ENCODE data around the gene FRAS1.

FRAS1 gene

DNA sequence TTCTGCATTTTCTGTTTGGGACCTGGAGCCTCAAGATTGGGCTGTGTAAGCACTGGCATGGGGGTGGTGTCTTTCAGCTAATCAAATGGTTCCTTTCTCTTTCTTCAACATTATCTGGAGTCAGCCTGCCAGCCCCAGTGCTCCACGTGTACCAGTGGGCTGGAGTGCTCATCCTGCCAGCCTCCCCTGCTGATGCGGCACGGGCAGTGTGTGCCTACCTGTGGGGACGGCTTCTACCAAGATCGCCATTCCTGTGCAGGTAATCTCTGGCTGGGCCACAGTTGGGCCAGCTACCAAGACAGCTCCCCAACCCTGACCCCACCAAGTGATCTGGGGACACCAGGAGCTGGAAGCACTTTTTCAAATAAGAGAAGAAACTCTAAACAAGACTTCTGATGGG, 229.2 kb downstream of the FRAS1 start:
- no peaks in the 10 kb centered on the region for H3K9me3 ChIP-seq (ENCODE audit: control insufficient read depth, low read length)
- no peaks in the 10 kb centered on the region for H3K36me3 ChIP-seq (ENCODE audit: control insufficient read depth, insufficient read depth, low read length)
- no peak overlapping the region for H3K27ac ChIP-seq (ENCODE audit: insufficient read depth, low read length, poor library complexity, severe bottlenecking)
- no peaks in the 10 kb centered on the region for H3K4me1 ChIP-seq (ENCODE audit: control insufficient read depth, insufficient read depth, low read length, poor library complexity, severe bottlenecking)
- no peaks in the 10 kb centered on the region for H3K27me3 ChIP-seq (replicated peaks; ENCODE audit: control insufficient read depth, insufficient read depth, low read length, poor library complexity, severe bottlenecking)
- no peak overlapping the region for H3K4me3 ChIP-seq (ENCODE audit: insufficient read depth, low read depth, low read length, poor library complexity, severe bottlenecking)
- no peak for DNase-seq

- Histone ChIP-seq H3K27me3 (replicated peaks; ENCODE audit: control insufficient read depth, insufficient read depth, low read length, poor library complexity, severe bottlenecking) (no peaks in the 10 kb centered on the region), H3K4me1 (ENCODE audit: control insufficient read depth, insufficient read depth, low read length, poor library complexity, severe bottlenecking) (no peaks in the 10 kb centered on the region), H3K27ac (ENCODE audit: insufficient read depth, low read length, poor library complexity, severe bottlenecking) (no peak overlapping the region), H3K4me3 (ENCODE audit: insufficient read depth, low read depth, low read length, poor library complexity, severe bottlenecking) (no peak overlapping the region), H3K9me3 (ENCODE audit: control insufficient read depth, low read length) (no peaks in the 10 kb centered on the region), H3K36me3 (ENCODE audit: control insufficient read depth, insufficient read depth, low read length) (no peaks in the 10 kb centered on the region)
- DNase-seq = no peak
Measured at GRCh38 chr4:78288327-78288726, 231.2 kb downstream of the FRAS1 start.

DNA sequence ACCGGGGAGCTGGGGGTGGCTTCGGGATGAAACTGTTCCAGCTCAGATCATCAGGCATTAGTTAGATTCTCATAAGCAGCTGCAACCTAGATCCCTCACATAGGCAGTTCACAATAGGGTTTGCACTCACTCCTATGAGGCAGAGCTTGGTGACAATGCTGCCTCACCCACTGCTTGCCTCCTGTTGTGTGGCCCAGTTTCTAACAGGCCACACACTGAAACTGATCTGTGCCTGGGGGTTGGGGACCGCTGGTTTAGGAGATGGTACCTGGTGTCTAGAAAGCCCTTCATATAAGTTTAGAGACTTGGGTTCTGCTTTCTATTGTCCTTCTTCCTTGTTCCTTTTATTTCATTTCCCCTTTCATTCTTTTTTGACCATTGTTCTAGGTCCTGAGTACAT, 234.2 kb downstream of the FRAS1 start:
- H3K27me3 ChIP-seq (replicated peaks; ENCODE audit: control insufficient read depth, insufficient read depth, low read length, poor library complexity, severe bottlenecking) = no peaks in the 10 kb centered on the region
- H3K4me3 ChIP-seq (ENCODE audit: insufficient read depth, low read depth, low read length, poor library complexity, severe bottlenecking) = no peak overlapping the region
- no peaks in the 10 kb centered on the region for H3K9me3 ChIP-seq (ENCODE audit: control insufficient read depth, low read length)
- no peaks in the 10 kb centered on the region for H3K36me3 ChIP-seq (ENCODE audit: control insufficient read depth, insufficient read depth, low read length)
- DNase-seq = no peak
- no peak overlapping the region for H3K27ac ChIP-seq (ENCODE audit: insufficient read depth, low read length, poor library complexity, severe bottlenecking)
- H3K4me1 ChIP-seq (ENCODE audit: control insufficient read depth, insufficient read depth, low read length, poor library complexity, severe bottlenecking) = no peaks in the 10 kb centered on the region

- DNase-seq = no peak
- Histone ChIP-seq H3K9me3 (ENCODE audit: control insufficient read depth, low read length) (no peaks in the 10 kb centered on the region), H3K27me3 (replicated peaks; ENCODE audit: control insufficient read depth, insufficient read depth, low read length, poor library complexity, severe bottlenecking) (no peaks in the 10 kb centered on the region), H3K4me1 (ENCODE audit: control insufficient read depth, insufficient read depth, low read length, poor library complexity, severe bottlenecking) (no peaks in the 10 kb centered on the region), H3K27ac (ENCODE audit: insufficient read depth, low read length, poor library complexity, severe bottlenecking) (no peak overlapping the region), H3K36me3 (ENCODE audit: control insufficient read depth, insufficient read depth, low read length) (no peaks in the 10 kb centered on the region), H3K4me3 (ENCODE audit: insufficient read depth, low read depth, low read length, poor library complexity, severe bottlenecking) (no peak overlapping the region)
Measured at GRCh38 chr4:78292341-78292740, 235.2 kb downstream of the FRAS1 start.

DNA sequence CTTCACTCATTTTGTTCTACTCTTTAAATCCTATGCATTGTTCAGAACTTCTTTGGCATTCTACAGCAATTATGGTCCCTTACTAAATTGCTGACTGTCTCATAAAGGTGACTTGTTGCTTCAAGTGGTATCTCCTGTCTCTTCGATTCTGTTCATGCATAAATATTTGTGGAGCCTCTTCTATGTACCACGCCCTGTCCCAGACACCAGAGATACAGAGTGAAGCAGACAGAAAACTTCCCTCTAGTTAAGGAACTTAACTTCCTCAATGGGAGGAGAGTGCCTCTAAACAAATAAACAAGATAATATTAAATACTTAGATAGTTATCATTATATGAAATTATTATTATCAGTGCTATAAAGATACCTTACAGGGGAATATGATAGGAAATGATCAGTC, 235.7 kb downstream of the FRAS1 start:
- Histone ChIP-seq H3K36me3 (ENCODE audit: control insufficient read depth, insufficient read depth, low read length) (no peaks in the 10 kb centered on the region), H3K9me3 (ENCODE audit: control insufficient read depth, low read length) (no peaks in the 10 kb centered on the region), H3K4me1 (ENCODE audit: control insufficient read depth, insufficient read depth, low read length, poor library complexity, severe bottlenecking) (no peaks in the 10 kb centered on the region), H3K27ac (ENCODE audit: insufficient read depth, low read length, poor library complexity, severe bottlenecking) (no peak overlapping the region), H3K4me3 (ENCODE audit: insufficient read depth, low read depth, low read length, poor library complexity, severe bottlenecking) (no peak overlapping the region), H3K27me3 (replicated peaks; ENCODE audit: control insufficient read depth, insufficient read depth, low read length, poor library complexity, severe bottlenecking) (no peaks in the 10 kb centered on the region)
- no peak for DNase-seq

DNA sequence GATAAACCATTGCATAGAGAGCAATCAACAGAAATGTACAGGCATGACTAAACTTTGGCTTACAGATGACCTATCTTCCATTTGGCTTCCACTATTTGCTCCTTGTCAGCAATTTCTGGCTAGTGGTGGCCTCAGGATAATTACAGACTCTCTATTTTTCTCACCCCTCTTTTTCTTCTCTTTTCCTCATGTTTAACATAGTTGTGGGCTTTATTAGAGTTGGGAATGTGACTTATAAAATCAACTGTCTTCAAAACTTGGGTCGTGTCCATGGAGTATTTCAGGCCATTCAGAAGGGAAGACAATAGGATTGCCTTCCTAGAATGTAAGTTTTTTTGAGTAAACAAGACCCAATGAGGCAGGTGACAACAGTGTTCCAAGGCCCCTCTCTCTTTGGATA, 236.2 kb downstream of the FRAS1 start:
- Histone ChIP-seq H3K27ac (ENCODE audit: insufficient read depth, low read length, poor library complexity, severe bottlenecking) (no peak overlapping the region), H3K9me3 (ENCODE audit: control insufficient read depth, low read length) (no peaks in the 10 kb centered on the region), H3K4me3 (ENCODE audit: insufficient read depth, low read depth, low read length, poor library complexity, severe bottlenecking) (no peak overlapping the region), H3K27me3 (replicated peaks; ENCODE audit: control insufficient read depth, insufficient read depth, low read length, poor library complexity, severe bottlenecking) (no peaks in the 10 kb centered on the region), H3K4me1 (ENCODE audit: control insufficient read depth, insufficient read depth, low read length, poor library complexity, severe bottlenecking) (no peaks in the 10 kb centered on the region), H3K36me3 (ENCODE audit: control insufficient read depth, insufficient read depth, low read length) (no peaks in the 10 kb centered on the region)
- no peak for DNase-seq

DNA sequence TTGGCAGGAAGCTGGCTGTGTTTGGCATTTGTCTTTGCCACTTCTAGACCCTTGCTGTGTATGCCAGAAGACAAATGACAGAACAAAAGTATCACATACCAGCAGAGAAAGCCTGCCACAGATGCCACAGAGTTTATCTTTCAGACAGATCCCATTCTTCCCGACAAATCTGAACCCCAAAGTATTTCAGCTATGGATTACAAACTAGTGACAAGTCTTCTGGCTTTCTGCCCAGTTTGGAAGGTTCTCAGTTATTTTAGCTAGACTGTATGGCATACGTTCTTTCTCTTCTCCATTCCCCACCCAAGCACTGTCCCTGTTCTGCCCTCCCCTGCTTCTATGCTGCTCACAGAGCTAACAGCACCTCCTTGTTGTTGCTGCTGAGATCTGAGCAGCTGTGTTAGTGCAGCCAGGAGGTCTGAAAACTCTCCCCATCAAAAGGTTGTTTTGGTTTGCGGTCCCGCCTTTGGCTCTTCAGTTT, 236.7 kb downstream of the FRAS1 start:
- H3K4me1 ChIP-seq (ENCODE audit: control insufficient read depth, insufficient read depth, low read length, poor library complexity, severe bottlenecking) = no peaks in the 10 kb centered on the region
- H3K27me3 ChIP-seq (replicated peaks; ENCODE audit: control insufficient read depth, insufficient read depth, low read length, poor library complexity, severe bottlenecking) = no peaks in the 10 kb centered on the region
- DNase-seq = no peak
- no peak overlapping the region for H3K27ac ChIP-seq (ENCODE audit: insufficient read depth, low read length, poor library complexity, severe bottlenecking)
- H3K36me3 ChIP-seq (ENCODE audit: control insufficient read depth, insufficient read depth, low read length) = no peaks in the 10 kb centered on the region
- no peak overlapping the region for H3K4me3 ChIP-seq (ENCODE audit: insufficient read depth, low read depth, low read length, poor library complexity, severe bottlenecking)
- H3K9me3 ChIP-seq (ENCODE audit: control insufficient read depth, low read length) = no peaks in the 10 kb centered on the region

- Histone ChIP-seq H3K36me3 (ENCODE audit: control insufficient read depth, insufficient read depth, low read length) (no peaks in the 10 kb centered on the region), H3K4me1 (ENCODE audit: control insufficient read depth, insufficient read depth, low read length, poor library complexity, severe bottlenecking) (no peaks in the 10 kb centered on the region)
- DNase-seq = no peak
Measured at GRCh38 chr4:78296261-78296660, 239.1 kb downstream of the FRAS1 start.

DNA sequence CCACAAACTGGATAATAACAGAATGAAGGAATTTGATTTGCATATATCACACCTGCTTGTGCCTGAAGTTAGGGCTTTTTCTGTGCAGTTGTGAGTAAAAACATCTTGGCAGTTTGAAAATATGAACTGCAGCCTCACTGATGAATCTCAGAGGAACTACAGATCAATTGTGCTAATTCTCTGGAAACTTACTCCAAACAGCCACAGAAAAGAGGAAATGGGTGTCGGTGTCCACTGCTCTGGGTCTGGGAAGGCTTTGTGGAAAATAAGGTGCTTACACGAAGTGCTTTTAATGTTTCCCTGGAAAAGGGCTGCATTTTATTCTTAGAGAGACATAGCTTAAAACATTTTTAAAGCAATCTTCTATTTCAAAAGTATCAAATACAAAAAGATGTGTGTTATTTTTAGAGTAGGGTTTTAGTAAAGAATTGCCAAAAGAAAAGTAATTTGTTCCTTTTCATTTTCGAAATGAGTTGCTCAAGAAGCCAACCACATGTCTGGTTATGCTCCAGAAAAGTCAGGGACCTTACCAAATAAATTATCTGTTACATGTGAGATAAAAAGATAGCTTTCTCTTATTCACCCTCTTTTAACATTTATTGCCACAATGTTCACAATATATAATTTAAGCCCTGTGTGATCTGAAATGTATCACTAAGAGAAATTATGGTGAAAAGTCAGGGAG, 240.1 kb downstream of the FRAS1 start:
- Histone ChIP-seq H3K4me1 (ENCODE audit: control insufficient read depth, insufficient read depth, low read length, poor library complexity, severe bottlenecking) (no peaks in the 10 kb centered on the region), H3K27me3 (replicated peaks; ENCODE audit: control insufficient read depth, insufficient read depth, low read length, poor library complexity, severe bottlenecking) (no peaks in the 10 kb centered on the region), H3K4me3 (ENCODE audit: insufficient read depth, low read depth, low read length, poor library complexity, severe bottlenecking) (no peak overlapping the region), H3K36me3 (ENCODE audit: control insufficient read depth, insufficient read depth, low read length) (no peaks in the 10 kb centered on the region), H3K9me3 (ENCODE audit: control insufficient read depth, low read length) (no peaks in the 10 kb centered on the region), H3K27ac (ENCODE audit: insufficient read depth, low read length, poor library complexity, severe bottlenecking) (no peak overlapping the region)
- no peak for DNase-seq

More at GRCh38 chr4:78296261-78296660, 239.1 kb downstream of the FRAS1 start:
- H3K27ac ChIP-seq (ENCODE audit: insufficient read depth, low read length, poor library complexity, severe bottlenecking) = no peak overlapping the region
- H3K27me3 ChIP-seq (replicated peaks; ENCODE audit: control insufficient read depth, insufficient read depth, low read length, poor library complexity, severe bottlenecking) = no peaks in the 10 kb centered on the region
- H3K4me3 ChIP-seq (ENCODE audit: insufficient read depth, low read depth, low read length, poor library complexity, severe bottlenecking) = no peak overlapping the region
- H3K9me3 ChIP-seq (ENCODE audit: control insufficient read depth, low read length) = no peaks in the 10 kb centered on the region

GRCh38 chr4:78298618-78299017, 241.5 kb downstream of the FRAS1 start:
- no peak for DNase-seq
- Histone ChIP-seq H3K36me3 (ENCODE audit: control insufficient read depth, insufficient read depth, low read length) (no peaks in the 10 kb centered on the region), H3K4me1 (ENCODE audit: control insufficient read depth, insufficient read depth, low read length, poor library complexity, severe bottlenecking) (no peaks in the 10 kb centered on the region), H3K27me3 (replicated peaks; ENCODE audit: control insufficient read depth, insufficient read depth, low read length, poor library complexity, severe bottlenecking) (no peaks in the 10 kb centered on the region), H3K4me3 (ENCODE audit: insufficient read depth, low read depth, low read length, poor library complexity, severe bottlenecking) (no peak overlapping the region), H3K9me3 (ENCODE audit: control insufficient read depth, low read length) (no peaks in the 10 kb centered on the region), H3K27ac (ENCODE audit: insufficient read depth, low read length, poor library complexity, severe bottlenecking) (no peak overlapping the region)

Data from effector memory CD4-positive, alpha-beta T cell (primary cell).